Measurements from ENCODE around the gene PCED1B. TPM values are rescaled to one million over a fixed set of nuclear protein-coding genes. Genes with fewer than 3 reads are reported as not detected.

The PCED1B gene
- total RNA-seq, 1 donor from 2014 or later = 0.41 TPM

DNA sequence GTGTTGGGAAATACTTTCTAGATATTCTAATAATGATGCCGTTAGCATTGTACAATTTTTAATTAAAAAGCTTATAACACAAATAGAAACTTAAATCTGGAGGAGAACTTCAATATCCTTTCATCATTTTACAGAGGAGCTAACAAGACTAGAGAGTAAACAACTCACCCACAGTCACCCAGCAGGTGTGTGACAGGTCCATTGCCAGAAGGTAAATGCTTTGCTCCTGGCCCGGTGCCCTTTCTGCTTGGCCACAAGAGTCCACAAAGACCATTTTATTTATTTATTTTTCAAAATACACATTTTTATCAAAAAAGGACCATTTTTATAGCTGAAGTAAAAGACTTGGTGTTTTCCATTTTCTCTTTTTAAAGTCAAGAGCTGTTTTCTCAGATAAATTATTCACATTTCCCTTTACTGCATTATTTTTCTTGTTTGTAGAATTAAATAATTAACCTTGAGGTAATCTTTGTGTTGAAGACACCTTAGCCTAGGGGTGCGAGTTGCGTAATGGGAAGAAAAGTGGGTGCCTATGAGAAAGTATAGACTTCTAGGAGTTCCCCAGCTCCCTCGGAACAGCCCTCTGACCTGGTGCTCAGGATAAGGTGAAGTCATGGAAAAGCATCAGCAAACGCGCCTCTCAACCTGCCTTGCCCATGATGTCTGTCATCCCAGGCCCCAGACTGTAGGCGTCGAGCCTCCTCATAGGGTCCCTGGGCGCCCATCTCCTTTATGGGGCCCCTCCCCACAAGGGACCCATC is 26.7 kb downstream of the PCED1B start:
- H3K4me1 Mint-ChIP-seq (ENCODE audit: unreplicated experiment) = peaks cover 10% of the 10 kb centered on the region
- no peak for DNase-seq (ENCODE audit: extremely low spot score, unreplicated experiment)
- H3K36me3 Mint-ChIP-seq = no peaks in the 10 kb centered on the region
- no peak overlapping the region for H3K27ac Mint-ChIP-seq
- no peak overlapping the region for H3K4me3 Mint-ChIP-seq
- TF ChIP-seq, protein P1, sequence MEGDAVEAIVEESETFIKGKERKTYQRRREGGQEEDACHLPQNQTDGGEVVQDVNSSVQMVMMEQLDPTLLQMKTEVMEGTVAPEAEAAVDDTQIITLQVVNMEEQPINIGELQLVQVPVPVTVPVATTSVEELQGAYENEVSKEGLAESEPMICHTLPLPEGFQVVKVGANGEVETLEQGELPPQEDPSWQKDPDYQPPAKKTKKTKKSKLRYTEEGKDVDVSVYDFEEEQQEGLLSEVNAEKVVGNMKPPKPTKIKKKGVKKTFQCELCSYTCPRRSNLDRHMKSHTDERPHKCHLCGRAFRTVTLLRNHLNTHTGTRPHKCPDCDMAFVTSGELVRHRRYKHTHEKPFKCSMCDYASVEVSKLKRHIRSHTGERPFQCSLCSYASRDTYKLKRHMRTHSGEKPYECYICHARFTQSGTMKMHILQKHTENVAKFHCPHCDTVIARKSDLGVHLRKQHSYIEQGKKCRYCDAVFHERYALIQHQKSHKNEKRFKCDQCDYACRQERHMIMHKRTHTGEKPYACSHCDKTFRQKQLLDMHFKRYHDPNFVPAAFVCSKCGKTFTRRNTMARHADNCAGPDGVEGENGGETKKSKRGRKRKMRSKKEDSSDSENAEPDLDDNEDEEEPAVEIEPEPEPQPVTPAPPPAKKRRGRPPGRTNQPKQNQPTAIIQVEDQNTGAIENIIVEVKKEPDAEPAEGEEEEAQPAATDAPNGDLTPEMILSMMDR (conservative IDR thresholded peaks at IDR 0.05) = no peak
- H3K27me3 Mint-ChIP-seq = no peaks in the 10 kb centered on the region
- H3K9me3 Mint-ChIP-seq = no peaks in the 10 kb centered on the region

DNA sequence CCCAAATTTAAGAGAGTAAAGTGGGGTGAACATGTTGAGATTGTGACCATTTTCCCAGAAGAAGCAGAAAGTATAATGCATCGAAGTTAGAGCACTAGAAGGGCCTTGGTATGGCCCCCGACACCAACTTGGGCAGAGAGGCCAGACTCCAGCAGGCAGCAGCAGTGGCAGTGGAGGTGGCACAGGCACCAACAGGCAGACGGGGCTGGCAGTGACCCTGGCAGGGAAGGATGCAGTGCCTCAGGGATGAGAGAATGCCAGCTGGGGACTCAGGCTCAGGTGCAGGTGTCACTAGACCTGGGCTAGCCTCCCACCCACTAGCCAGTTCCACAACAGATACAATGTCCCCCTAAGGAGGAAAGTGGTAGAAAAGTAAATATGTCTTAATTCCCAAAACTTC is 28.0 kb downstream of the PCED1B start:
- Mint-ChIP-seq H3K27ac (no peak overlapping the region), H3K9me3 (no peaks in the 10 kb centered on the region), H3K27me3 (no peaks in the 10 kb centered on the region), H3K36me3 (no peaks in the 10 kb centered on the region), H3K4me1 (ENCODE audit: unreplicated experiment) (peaks cover 10% of the 10 kb centered on the region), H3K4me3 (no peak overlapping the region)
- TF ChIP-seq, protein P1 (conservative IDR thresholded peaks at IDR 0.05) = no peak
- DNase-seq (ENCODE audit: extremely low spot score, unreplicated experiment) = no peak

DNA sequence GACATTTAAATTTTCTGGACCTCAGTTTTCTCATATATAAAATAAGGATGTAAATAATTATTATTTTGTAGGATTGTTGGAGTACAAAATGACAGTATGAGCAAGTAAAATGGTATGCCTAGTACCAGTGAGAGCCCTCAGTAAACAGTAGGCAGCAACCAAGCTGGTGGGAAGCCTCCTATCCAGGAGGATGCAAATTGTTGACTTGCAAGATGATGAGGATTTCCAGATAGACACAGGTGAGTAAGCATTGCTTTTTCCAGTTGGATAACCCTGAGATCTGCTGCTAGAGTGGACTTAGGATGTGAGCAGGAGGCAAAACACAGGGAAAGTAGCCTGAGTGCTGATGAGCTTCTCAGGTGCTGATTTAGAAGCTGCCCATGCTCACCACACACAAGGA is 28.5 kb downstream of the PCED1B start:
- Mint-ChIP-seq H3K36me3 (no peaks in the 10 kb centered on the region), H3K27me3 (peaks cover 5% of the 10 kb centered on the region), H3K4me3 (no peak overlapping the region), H3K27ac (no peak overlapping the region), H3K9me3 (no peaks in the 10 kb centered on the region), H3K4me1 (ENCODE audit: unreplicated experiment) (peaks cover 10% of the 10 kb centered on the region)
- TF ChIP-seq, protein P1 (conservative IDR thresholded peaks at IDR 0.05) = no peak
- no peak for DNase-seq (ENCODE audit: extremely low spot score, unreplicated experiment)

DNA sequence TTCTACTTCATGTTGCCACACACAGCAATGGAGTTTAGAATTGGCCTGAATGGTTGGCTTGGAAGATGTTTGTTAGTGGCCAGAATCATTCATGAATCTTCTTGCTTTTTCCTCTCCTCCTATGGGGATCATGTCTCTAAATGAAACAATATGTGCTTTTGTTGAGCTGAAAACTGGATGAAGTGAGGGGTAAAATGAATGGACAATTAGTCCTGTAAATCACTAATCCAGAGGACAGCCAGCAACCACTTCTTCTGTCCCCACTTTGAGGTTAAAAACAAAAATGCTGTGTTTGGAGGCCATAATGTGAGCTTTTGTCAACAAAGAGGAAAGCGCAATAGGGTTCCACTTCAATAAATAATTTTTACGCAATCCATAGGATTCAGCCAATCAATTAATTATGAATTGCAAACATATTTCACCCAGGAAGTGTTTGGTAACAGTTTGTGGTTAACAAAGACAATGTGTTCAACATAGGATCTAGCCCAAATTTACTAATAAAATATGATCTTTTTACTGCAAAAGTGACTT is 30.7 kb downstream of the PCED1B start:
- no peak for DNase-seq (ENCODE audit: extremely low spot score, unreplicated experiment)
- no peak overlapping the region for H3K4me3 Mint-ChIP-seq
- peaks cover 10% of the 10 kb centered on the region for H3K4me1 Mint-ChIP-seq (ENCODE audit: unreplicated experiment)
- TF ChIP-seq, protein P1 (conservative IDR thresholded peaks at IDR 0.05) = no peak
- H3K27me3 Mint-ChIP-seq = peaks cover 6% of the 10 kb centered on the region
- H3K9me3 Mint-ChIP-seq = no peaks in the 10 kb centered on the region
- no peaks in the 10 kb centered on the region for H3K36me3 Mint-ChIP-seq
- H3K27ac Mint-ChIP-seq = no peak overlapping the region

DNA sequence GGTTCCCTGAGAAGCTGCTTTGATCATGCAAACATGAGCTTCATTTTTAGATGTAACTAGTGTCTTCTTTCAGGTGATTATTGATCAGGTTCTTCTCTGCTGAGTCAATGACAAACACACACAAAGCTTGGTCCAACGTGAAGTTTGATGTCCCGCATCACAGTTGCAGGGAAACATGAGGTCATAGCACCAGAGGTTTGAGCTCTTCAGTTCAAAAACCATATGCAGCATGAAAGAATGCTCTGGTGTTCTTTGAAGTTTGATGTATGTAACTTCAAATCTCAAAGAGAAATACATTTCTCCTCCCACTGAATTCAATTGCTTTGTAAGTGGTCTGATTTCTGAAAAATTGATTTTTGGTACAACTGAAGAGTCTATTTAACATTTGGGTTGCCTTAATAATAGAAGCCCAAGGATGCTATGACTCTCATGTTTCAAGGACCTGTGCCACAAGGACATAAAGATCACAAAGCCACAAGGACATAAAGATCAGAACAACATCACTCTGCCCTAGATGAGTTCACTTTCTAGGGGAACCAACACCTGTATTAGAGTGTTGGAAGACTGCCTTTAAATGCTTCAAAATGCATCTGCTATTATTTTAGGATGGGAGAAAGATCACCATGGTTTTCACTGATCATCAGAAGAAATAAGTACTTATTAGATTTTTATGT is 31.4 kb downstream of the PCED1B start:
- no peak overlapping the region for H3K4me3 Mint-ChIP-seq
- peaks cover 6% of the 10 kb centered on the region for H3K27me3 Mint-ChIP-seq
- no peak for DNase-seq (ENCODE audit: extremely low spot score, unreplicated experiment)
- H3K27ac Mint-ChIP-seq = no peak overlapping the region
- H3K9me3 Mint-ChIP-seq = no peaks in the 10 kb centered on the region
- H3K36me3 Mint-ChIP-seq = no peaks in the 10 kb centered on the region
- peaks cover 5% of the 10 kb centered on the region for H3K4me1 Mint-ChIP-seq (ENCODE audit: unreplicated experiment)
- TF ChIP-seq, protein P1 (conservative IDR thresholded peaks at IDR 0.05) = no peak
